DOHH2 (cell line): ENCODE measurements around the gene CBLN1.

ENCODE experiments used
- EZH2phosphoT487 ChIP-seq: fragments of 200-600 bp; sonication (generic); IDR thresholded peaks from 2 replicates; pipeline ENCODE4 v1.6.1; 2017; ENCODE audit warnings: borderline replicate concordance, mild to moderate bottlenecking, antibody characterized with exemption, low read length, moderate library complexity, mixed read lengths
- TF ChIP-seq, protein P1 (sequence below): fragments of 200-600 bp; sonication (generic); IDR thresholded peaks from one replicate; pipeline ENCODE4 v1.5.1; 2014; ENCODE audit warnings: antibody characterized with exemption, mild to moderate bottlenecking, low read depth, low read length; ENCODE audit not compliant: poor library complexity, severe bottlenecking

DNA sequence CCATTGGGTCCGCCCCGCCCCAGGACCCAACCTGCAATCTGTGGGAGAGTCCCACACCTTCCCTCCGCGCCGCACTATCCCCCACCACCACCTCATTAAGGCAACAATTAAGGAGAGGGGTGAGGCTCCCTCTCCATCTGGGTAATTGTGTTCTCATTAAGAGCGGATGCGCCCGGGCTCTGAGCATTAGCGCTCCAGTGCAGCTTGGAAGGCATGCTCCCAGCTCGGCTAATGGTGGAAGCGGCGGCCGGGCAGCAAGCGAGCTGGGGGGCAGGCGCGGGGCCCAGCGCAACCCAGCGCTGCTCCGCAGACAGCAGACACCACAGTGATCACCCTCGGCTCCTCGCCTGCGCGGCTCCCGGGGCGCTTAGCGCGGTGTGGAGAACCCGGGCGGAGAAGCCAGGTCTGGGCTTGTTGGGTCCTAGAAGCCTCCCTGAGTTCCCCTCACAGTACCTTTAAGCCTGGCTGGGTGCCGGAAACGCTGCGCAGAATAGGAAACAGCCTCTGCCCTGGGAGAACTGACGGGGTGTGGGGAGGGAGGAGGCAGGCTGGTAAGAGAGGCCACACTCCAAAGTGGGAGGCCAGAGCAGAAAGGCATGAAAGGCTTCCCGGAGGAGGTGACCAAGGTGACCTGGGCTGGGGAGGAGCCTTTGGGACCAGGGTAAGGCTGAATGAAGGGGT lies 6.4 kb downstream of the CBLN1 start:
- TF ChIP-seq, protein P1, sequence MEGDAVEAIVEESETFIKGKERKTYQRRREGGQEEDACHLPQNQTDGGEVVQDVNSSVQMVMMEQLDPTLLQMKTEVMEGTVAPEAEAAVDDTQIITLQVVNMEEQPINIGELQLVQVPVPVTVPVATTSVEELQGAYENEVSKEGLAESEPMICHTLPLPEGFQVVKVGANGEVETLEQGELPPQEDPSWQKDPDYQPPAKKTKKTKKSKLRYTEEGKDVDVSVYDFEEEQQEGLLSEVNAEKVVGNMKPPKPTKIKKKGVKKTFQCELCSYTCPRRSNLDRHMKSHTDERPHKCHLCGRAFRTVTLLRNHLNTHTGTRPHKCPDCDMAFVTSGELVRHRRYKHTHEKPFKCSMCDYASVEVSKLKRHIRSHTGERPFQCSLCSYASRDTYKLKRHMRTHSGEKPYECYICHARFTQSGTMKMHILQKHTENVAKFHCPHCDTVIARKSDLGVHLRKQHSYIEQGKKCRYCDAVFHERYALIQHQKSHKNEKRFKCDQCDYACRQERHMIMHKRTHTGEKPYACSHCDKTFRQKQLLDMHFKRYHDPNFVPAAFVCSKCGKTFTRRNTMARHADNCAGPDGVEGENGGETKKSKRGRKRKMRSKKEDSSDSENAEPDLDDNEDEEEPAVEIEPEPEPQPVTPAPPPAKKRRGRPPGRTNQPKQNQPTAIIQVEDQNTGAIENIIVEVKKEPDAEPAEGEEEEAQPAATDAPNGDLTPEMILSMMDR = no peak
- TF ChIP-seq EZH2phosphoT487 = no peak
